LNCAP (cell line): ENCODE results near the gene FAM168A.

Experiments
- TF ChIP-seq, protein P1 (sequence below): fragments of 450-650 bp; IDR thresholded peaks from 2 replicates; pipeline ENCODE4 v1.5.1; 2017; ENCODE audit warnings: mild to moderate bottlenecking

FAM168A gene

DNA sequence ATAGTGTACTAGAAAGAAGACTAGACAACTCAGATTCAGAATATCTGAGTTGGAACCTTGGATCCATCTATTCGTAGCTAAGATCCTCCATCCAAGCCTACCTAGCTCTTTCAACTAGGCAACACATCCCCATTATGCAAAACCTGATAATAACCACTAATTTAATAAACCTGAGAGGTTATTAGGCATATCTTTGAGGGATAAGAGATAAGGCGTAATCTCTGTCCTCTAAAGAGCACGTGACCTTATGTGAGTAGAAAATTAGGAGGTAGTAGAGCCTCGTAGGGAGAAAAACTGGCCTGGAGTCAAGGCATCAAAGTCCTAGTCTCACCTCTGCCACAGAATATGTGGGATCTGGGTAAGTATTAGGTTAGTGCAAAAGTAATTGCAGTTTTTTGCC is 87.8 kb downstream of the FAM168A start:
- TF ChIP-seq, protein P1, sequence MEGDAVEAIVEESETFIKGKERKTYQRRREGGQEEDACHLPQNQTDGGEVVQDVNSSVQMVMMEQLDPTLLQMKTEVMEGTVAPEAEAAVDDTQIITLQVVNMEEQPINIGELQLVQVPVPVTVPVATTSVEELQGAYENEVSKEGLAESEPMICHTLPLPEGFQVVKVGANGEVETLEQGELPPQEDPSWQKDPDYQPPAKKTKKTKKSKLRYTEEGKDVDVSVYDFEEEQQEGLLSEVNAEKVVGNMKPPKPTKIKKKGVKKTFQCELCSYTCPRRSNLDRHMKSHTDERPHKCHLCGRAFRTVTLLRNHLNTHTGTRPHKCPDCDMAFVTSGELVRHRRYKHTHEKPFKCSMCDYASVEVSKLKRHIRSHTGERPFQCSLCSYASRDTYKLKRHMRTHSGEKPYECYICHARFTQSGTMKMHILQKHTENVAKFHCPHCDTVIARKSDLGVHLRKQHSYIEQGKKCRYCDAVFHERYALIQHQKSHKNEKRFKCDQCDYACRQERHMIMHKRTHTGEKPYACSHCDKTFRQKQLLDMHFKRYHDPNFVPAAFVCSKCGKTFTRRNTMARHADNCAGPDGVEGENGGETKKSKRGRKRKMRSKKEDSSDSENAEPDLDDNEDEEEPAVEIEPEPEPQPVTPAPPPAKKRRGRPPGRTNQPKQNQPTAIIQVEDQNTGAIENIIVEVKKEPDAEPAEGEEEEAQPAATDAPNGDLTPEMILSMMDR, result no peak

DNA sequence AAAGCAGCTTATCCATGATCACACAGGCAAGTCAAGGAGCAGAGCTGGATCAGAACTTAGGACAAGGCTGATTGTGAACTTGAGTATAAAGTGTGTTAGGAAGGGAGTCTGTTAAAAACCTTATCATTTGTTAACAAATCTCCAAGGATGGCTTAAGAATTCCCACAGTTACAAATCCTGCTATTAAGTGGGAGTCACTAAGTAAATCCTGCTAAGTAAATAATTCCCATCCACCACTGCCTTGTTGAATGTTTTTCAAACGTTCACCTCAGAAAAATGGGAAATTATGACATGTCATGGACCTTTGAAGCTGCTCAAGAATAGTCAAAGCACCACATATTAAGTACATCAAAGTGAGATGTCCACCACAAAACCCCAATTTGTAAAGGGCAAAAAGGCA is 88.7 kb downstream of the FAM168A start:
- TF ChIP-seq, protein P1, result no peak

DNA sequence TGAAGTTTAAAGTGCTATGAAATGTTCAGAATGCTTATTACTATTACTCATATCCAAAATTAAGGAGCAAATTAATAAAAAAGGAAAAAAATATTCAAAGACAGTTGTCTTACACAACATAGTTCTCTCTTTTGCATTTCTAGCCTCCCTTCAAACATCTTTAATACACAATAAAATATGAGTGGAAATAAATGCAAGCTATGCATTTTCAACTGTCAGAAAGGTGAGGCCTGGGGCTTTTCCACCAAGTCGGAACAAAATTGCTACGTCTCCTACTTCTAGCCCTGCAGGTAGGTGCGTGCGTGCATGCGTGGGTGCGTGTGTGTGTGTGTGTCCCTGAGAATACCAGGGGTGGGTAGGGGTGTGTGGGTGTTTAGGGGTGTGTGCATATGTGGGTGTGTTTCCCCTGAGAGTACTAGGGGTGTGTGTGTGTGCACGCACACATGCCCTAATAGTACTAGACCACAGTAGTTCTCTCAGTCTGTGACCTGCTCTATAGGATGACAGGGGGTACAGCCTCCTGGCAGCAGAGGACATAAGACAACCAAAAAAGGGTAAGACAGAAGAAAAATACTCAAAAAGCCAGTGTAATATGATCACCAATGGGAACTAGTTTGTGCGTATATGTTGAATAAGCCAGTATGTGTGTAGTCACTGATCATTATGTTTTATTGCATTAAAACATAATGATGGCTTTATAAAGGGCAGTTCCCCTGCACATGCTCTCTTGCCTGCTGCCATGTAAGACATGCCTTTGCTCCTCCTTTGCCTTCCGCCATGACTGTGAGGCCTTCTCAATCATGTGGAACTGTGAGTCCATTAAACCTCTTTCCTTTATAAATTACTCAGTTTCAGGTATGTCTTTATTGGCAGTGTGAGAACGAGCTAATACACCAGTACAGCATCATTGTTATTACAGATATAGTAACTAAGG is 89.4 kb downstream of the FAM168A start:
- TF ChIP-seq, protein P1, result no peak

DNA sequence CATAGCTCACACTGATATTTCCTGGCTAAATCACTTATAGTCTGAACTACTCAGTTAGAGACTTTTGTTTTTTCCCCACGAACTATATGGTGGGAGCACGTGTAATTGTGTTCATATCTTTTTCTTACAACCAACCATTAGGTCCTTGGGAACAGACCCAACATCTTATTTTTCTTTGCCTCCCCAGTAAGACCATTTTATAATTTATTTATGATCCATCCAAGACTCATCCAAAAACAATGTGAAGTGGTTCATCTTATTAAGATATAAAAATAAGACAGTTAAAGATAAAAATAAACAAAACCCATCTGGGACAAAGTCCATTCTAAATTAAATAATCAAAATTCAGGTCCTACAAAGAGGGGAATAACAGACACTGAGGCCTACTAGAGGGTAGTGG is 90.8 kb downstream of the FAM168A start:
- TF ChIP-seq, protein P1, result no peak

GRCh38 chr11:73506038-73506437 is 91.9 kb downstream of the FAM168A start:
- TF ChIP-seq, protein P1, result no peak

DNA sequence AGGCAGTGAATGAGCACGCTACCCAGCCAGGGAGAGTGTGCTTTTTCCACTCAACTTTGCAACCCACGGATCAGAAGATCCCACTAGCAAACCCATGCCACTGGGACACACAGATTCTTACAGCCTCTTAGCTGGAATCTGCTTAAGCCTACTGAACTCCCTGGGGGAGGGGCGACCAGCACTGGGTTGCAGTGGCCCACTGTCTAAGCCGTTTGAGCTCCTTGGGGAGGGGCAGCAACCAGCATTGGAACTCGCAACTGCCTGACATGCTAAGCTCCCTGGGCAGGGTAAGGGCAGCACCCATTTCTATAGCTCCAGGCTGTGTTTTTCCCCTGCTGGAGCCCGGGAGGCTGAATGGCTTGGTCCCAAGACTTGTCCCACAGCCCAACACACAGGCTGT is 99.6 kb downstream of the FAM168A start:
- TF ChIP-seq, protein P1, result no peak

DNA sequence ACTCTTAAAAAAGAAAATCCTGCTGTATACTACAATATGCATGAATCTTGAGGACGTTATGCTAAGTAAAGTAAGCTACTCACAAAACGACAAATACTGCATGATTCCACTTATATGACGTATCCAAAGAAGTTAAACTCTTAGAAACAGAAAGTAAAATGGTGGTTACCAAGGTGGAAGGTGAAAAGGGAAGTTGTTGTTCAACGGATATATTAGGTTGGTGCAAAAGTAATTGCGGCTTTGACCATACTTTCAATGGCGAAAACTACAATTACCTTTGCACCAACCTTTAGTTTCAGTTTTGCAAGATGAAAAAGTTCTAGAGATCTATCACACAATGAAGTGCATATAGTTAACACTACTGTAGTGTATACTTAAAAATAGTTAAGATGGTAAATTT is 101.8 kb downstream of the FAM168A start:
- TF ChIP-seq, protein P1, result no peak
